OCI-LY7 (cell line): ENCODE measurements around the gene AGBL4. TPM values are rescaled to one million over a fixed set of nuclear protein-coding genes. Genes with fewer than 3 reads are reported as not detected.

Experiments used
- BruUV-seq: library from RNA; stranded (reverse); fragments of 400-500 nt; replicated peaks from 2 replicates; lab custom pipeline; 2021; lab: Mats Ljungman, UMichigan
- CTCF ChIA-PET: fragments of 300-600 bp; sonication (Branson Sonifier 250); formaldehyde crosslinking; loops from one replicate; lab custom pipeline; 2022; ENCODE audit warnings: antibody characterized with exemption; ENCODE audit not compliant: unreplicated experiment; lab: Charles Lee
- POLR2A ChIA-PET: fragments of 300-600 bp; sonication (Branson Sonifier 250); formaldehyde crosslinking; loops from one replicate; lab custom pipeline; 2022; ENCODE audit warnings: antibody characterized with exemption; lab: Charles Lee
- DNase-seq: peaks from one replicate; pipeline ENCODE4 v3.0.0-alpha.2; 2015; ENCODE audit warnings: low spot score
- H2AFZ ChIP-seq: fragments of 200-600 bp; sonication (generic), shearing (Covaris generic); 2 replicates; pipeline ENCODE4 v1.6.1; 2014; ENCODE audit warnings: mild to moderate bottlenecking, antibody characterized with exemption, low read length, moderate library complexity
- H3K27ac ChIP-seq: fragments of 200-600 bp; sonication (generic); 2 replicates; pipeline ENCODE4 v1.5.1; 2014; ENCODE audit warnings: mixed run types, low read depth, mild to moderate bottlenecking, moderate library complexity, low read length, inconsistent platforms; ENCODE audit not compliant: poor library complexity, severe bottlenecking
- H3K36me3 ChIP-seq: fragments of 200-600 bp; sonication (generic); 2 replicates; pipeline ENCODE4 v1.6.1; 2014; ENCODE audit warnings: mild to moderate bottlenecking, antibody characterized with exemption, low read length, moderate library complexity, mixed read lengths; ENCODE audit not compliant: insufficient read depth
- H3K4me1 ChIP-seq: fragments of 200-600 bp; sonication (generic); 2 replicates; pipeline ENCODE4 v1.5.1; 2014; ENCODE audit warnings: mild to moderate bottlenecking, low read length; ENCODE audit not compliant: insufficient read depth, poor library complexity, severe bottlenecking
- H3K4me2 ChIP-seq: fragments of 200-600 bp; sonication (generic); 2 replicates; pipeline ENCODE4 v1.6.1; 2014; ENCODE audit warnings: mild to moderate bottlenecking, low read length
- H3K4me3 ChIP-seq: fragments of 200-600 bp; sonication (generic); 2 replicates; pipeline ENCODE4 v1.5.1; 2014; ENCODE audit warnings: mild to moderate bottlenecking, low read depth, low read length; ENCODE audit not compliant: poor library complexity, severe bottlenecking
- H3K79me2 ChIP-seq: fragments of 200-600 bp; sonication (generic); 2 replicates; pipeline ENCODE4 v1.6.1; 2016; ENCODE audit warnings: low read depth, mild to moderate bottlenecking, low read length, moderate library complexity, mixed read lengths; ENCODE audit not compliant: insufficient read depth
- H3K9me2 ChIP-seq: fragments of 200-600 bp; sonication (generic); 2 replicates; pipeline ENCODE4 v1.6.1; 2016; ENCODE audit warnings: mild to moderate bottlenecking, low read length, mixed read lengths; ENCODE audit not compliant: insufficient read depth
- H3K9me3 ChIP-seq: fragments of 200-600 bp; sonication (generic); 2 replicates; pipeline ENCODE4 v1.6.1; 2014; ENCODE audit warnings: mild to moderate bottlenecking, mixed run types, low read length, mixed read lengths
- H4K20me1 ChIP-seq: fragments of 200-600 bp; sonication (generic); 2 replicates; pipeline ENCODE4 v1.6.1; 2014; ENCODE audit warnings: mild to moderate bottlenecking, antibody characterized with exemption, low read length, moderate library complexity, mixed read lengths; ENCODE audit not compliant: insufficient read depth
- CTCF ChIP-seq: fragments of 200-600 bp; sonication (generic); conservative IDR thresholded peaks from 2 replicates; pipeline ENCODE4 v1.5.1; 2014; ENCODE audit warnings: mild to moderate bottlenecking, antibody characterized with exemption, low read length, moderate library complexity, mixed read lengths
- EZH2phosphoT487 ChIP-seq: fragments of 200-600 bp; sonication (generic); IDR thresholded peaks from 2 replicates; pipeline ENCODE4 v1.6.1; 2018; ENCODE audit warnings: low read depth, borderline replicate concordance, mild to moderate bottlenecking, mixed run types, antibody characterized with exemption, low read length, moderate library complexity, mixed read lengths
- intact Hi-C: fragments of 100-400 bp; cut with micrococcal nuclease; formaldehyde crosslinking; loops from one replicate; pipeline ENCODE4 v1.10.0; 2022; ENCODE audit not compliant: unreplicated experiment
- total RNA-seq, 2 experiments: library from RNA; depleted of rRNA in 1 of 2; stranded (reverse); fragments of >200 nt in 1 of 2; shearing (Covaris generic) in 1 of 2; gene quantifications; 2 replicates each; pipeline ENCODE4 v1.2.3, GENCODE V29; 2014 to 2022

AGBL4 gene
- total RNA-seq, 2 experiments from 2014 or later: not detected

- Histone ChIP-seq H3K4me2 (no peak overlapping the region), H3K36me3 (no peaks in the 10 kb centered on the region), H4K20me1 (no peaks in the 10 kb centered on the region), H2AFZ (no peak overlapping the region), H3K79me2 (no peaks in the 10 kb centered on the region), H3K9me3 (no peaks in the 10 kb centered on the region), H3K9me2 (no peaks in the 10 kb centered on the region), H3K27ac (no peak overlapping the region), H3K4me3 (no peak overlapping the region), H3K4me1 (no peaks in the 10 kb centered on the region)
- ChIA-PET POLR2A (no interaction called here), CTCF (no interaction called here)
- intact Hi-C loops: no loop called here
- BruUV-seq: no TSS peak
- no peak for TF ChIP-seq CTCF
- TF ChIP-seq EZH2phosphoT487: no peak
- DNase-seq: no peak
Measured at GRCh38 chr1:49197081-49197480, 826.7 kb downstream of the AGBL4 start.

GRCh38 chr1:49190138-49190537, 833.6 kb downstream of the AGBL4 start:
- no peaks in the 10 kb centered on the region for H3K79me2 ChIP-seq
- no peaks in the 10 kb centered on the region for H3K4me1 ChIP-seq
- H3K4me3 ChIP-seq: no peak overlapping the region
- no peak overlapping the region for H3K27ac ChIP-seq
- H3K36me3 ChIP-seq: no peaks in the 10 kb centered on the region
- H4K20me1 ChIP-seq: no peaks in the 10 kb centered on the region
- ChIA-PET CTCF (no interaction called here), POLR2A (no interaction called here)
- H3K9me2 ChIP-seq: no peaks in the 10 kb centered on the region
- intact Hi-C loops: no loop called here
- no peaks in the 10 kb centered on the region for H3K9me3 ChIP-seq
- BruUV-seq: no TSS peak
- no peak overlapping the region for H2AFZ ChIP-seq
- TF ChIP-seq CTCF: no peak
- no peak for TF ChIP-seq EZH2phosphoT487
- no peak for DNase-seq
- no peak overlapping the region for H3K4me2 ChIP-seq

- POLR2A ChIA-PET: no interaction called here
- no peak overlapping the region for H3K27ac ChIP-seq
- no peak overlapping the region for H3K4me3 ChIP-seq
- no peak overlapping the region for H3K4me2 ChIP-seq
- H3K9me3 ChIP-seq: no peaks in the 10 kb centered on the region
- H4K20me1 ChIP-seq: no peaks in the 10 kb centered on the region
- no TSS peak for BruUV-seq
- no peaks in the 10 kb centered on the region for H3K79me2 ChIP-seq
- DNase-seq: no peak
- H3K4me1 ChIP-seq: no peaks in the 10 kb centered on the region
- H3K9me2 ChIP-seq: no peaks in the 10 kb centered on the region
- H3K36me3 ChIP-seq: no peaks in the 10 kb centered on the region
- no peak for TF ChIP-seq CTCF
- no peak for TF ChIP-seq EZH2phosphoT487
- intact Hi-C loops: no loop called here
- no peak overlapping the region for H2AFZ ChIP-seq
- CTCF ChIA-PET: no interaction called here
Measured at GRCh38 chr1:49187056-49187455, 836.7 kb downstream of the AGBL4 start.
